HCT116 (cell line): ENCODE measurements around the gene DEF6. TPM values are rescaled to one million over a fixed set of nuclear protein-coding genes. Genes with fewer than 3 reads are reported as not detected.

ENCODE experiments used
- ATAC-seq: fragments of 200-7000 bp; cut with Tn5 transposase; 2 replicates; pipeline ENCODE4 v1.9.1; 2020; ENCODE audit warnings: mild to moderate bottlenecking, moderate library complexity
- BruUV-seq: library from RNA; stranded (reverse); fragments of 400-500 nt; replicated peaks from 2 replicates; lab custom pipeline; 2021; lab: Mats Ljungman, UMichigan
- CTCF ChIA-PET: fragments of 300-600 bp; sonication (Branson Sonifier 250); formaldehyde crosslinking; loops from one replicate; lab custom pipeline; 2021; ENCODE audit warnings: antibody characterized with exemption; lab: Charles Lee
- POLR2A ChIA-PET: fragments of 300-600, 350-600 bp; sonication (Branson Sonifier 250); formaldehyde crosslinking; loops from one replicate; lab custom pipeline; 2021; ENCODE audit warnings: antibody characterized with exemption; lab: Charles Lee
- RAD21 ChIA-PET, 2 experiments: fragments of 300-600 bp; sonication (Branson Sonifier 250); formaldehyde crosslinking; loops; one replicate each; lab custom pipeline; 2023; ENCODE audit warnings: low total read pairs in 2 of 2; ENCODE audit not compliant: uncharacterized antibody in 2 of 2, unreplicated experiment in 2 of 2, low non-redundant PET in 1 of 2; lab: Charles Lee
- DNase-seq: peaks from one replicate; pipeline ENCODE4 v3.0.0-alpha.2; 2010; ENCODE audit warnings: low read depth, low spot score
- H2AFZ ChIP-seq: fragments of 200-600 bp; shearing (Covaris generic), sonication (generic); 2 replicates; pipeline ENCODE4 v1.6.1; 2017; ENCODE audit warnings: low read depth, mixed run types, mixed read lengths, antibody characterized with exemption, low read length; ENCODE audit not compliant: poor library complexity, severe bottlenecking
- H3K27ac ChIP-seq: 2 replicates; pipeline ENCODE4 v1.5.1; 2012; ENCODE audit warnings: low read depth, low read length
- H3K27me3 ChIP-seq: fragments of 200-600 bp; sonication (generic); 2 replicates; pipeline ENCODE4 v1.6.1; 2016; ENCODE audit warnings: mixed run types, low read length, mixed read lengths; ENCODE audit not compliant: insufficient read depth
- H3K36me3 ChIP-seq, 2 experiments: fragments of 200-500 bp in 1 of 2; fragments of 200-600 bp in 1 of 2; sonication (Bioruptor generic) in 1 of 2; sonication (generic) in 1 of 2; 2 replicates each; pipeline versions ENCODE4 v1.5.1 to v1.6.1; 2014 to 2016; ENCODE audit warnings: low read length in 2 of 2, inconsistent platforms in 1 of 2, mixed read lengths in 1 of 2, mixed run types in 1 of 2; ENCODE audit not compliant: insufficient read depth in 2 of 2, control insufficient read depth in 1 of 2
- H3K4me1 ChIP-seq, 2 experiments: fragments of 200-600 bp in 1 of 2; sonication (generic) in 1 of 2; 2 replicates each; pipeline versions ENCODE4 v1.5.1 to v1.6.1; 2012 to 2017; ENCODE audit warnings: low read length in 2 of 2, inconsistent platforms in 1 of 2, mild to moderate bottlenecking in 1 of 2, mixed read lengths in 1 of 2, mixed run types in 1 of 2, moderate library complexity in 1 of 2; ENCODE audit not compliant: insufficient read depth in 2 of 2, control insufficient read depth in 1 of 2
- H3K4me2 ChIP-seq: fragments of 200-600 bp; sonication (generic); 2 replicates; pipeline ENCODE4 v1.6.1; 2017; ENCODE audit warnings: mixed run types, low read length, mixed read lengths
- H3K4me3 ChIP-seq, 2 experiments: fragments of 200-600 bp in 1 of 2; sonication (generic) in 1 of 2; replicated peaks in 1 of 2; 2 replicates each; pipeline ENCODE4 v1.5.1; 2011 to 2016; ENCODE audit warnings: low read length in 2 of 2, control low read depth in 1 of 2, low read depth in 1 of 2, mild to moderate bottlenecking in 1 of 2, mixed read lengths in 1 of 2, mixed run types in 1 of 2
- H3K79me2 ChIP-seq: fragments of 200-600 bp; sonication (generic); 2 replicates; pipeline ENCODE4 v1.6.1; 2017; ENCODE audit warnings: mild to moderate bottlenecking, mixed run types, low read length, moderate library complexity, mixed read lengths; ENCODE audit not compliant: insufficient read depth
- H3K9ac ChIP-seq: fragments of 200-600 bp; sonication (generic); 2 replicates; pipeline ENCODE4 v1.6.1; 2016; ENCODE audit warnings: low read length, mixed read lengths
- H3K9me2 ChIP-seq: fragments of 200-600 bp; sonication (generic), shearing (Covaris generic); 2 replicates; pipeline ENCODE4 v1.6.1; 2017; ENCODE audit warnings: mixed run types, mild to moderate bottlenecking, moderate library complexity; ENCODE audit not compliant: insufficient read depth
- H3K9me3 ChIP-seq, 2 experiments: fragments of 200-500 bp in 1 of 2; fragments of 200-600 bp in 1 of 2; sonication (Bioruptor generic) in 1 of 2; sonication (generic) in 1 of 2; 2 replicates each; pipeline ENCODE4 v1.6.1; 2014 to 2017; ENCODE audit warnings: low read length in 2 of 2, mixed read lengths in 2 of 2, inconsistent platforms in 1 of 2, low read depth in 1 of 2, mild to moderate bottlenecking in 1 of 2, mixed run types in 1 of 2, moderate library complexity in 1 of 2; ENCODE audit not compliant: control insufficient read depth in 1 of 2, insufficient read depth in 1 of 2
- H4K20me1 ChIP-seq: fragments of 200-600 bp; sonication (generic), shearing (Covaris generic); 2 replicates; pipeline ENCODE4 v1.6.1; 2017; ENCODE audit warnings: mixed run types, mild to moderate bottlenecking, moderate library complexity; ENCODE audit not compliant: insufficient read depth
- CEBPB ChIP-seq: IDR thresholded peaks from 2 replicates; pipeline ENCODE4 v1.6.1; 2012; ENCODE audit warnings: low read depth
- CTCF ChIP-seq, 3 experiments: fragments of 200-600 bp in 1 of 3; sonication (generic) in 1 of 3; IDR thresholded peaks in 2 of 3; conservative IDR thresholded peaks in 1 of 3; 2 replicates each; pipeline ENCODE4 v1.5.1; 2012 to 2017; ENCODE audit warnings: low read depth in 2 of 3, low read length in 2 of 3, antibody characterized with exemption in 1 of 3, borderline replicate concordance in 1 of 3, control low read depth in 1 of 3, mild to moderate bottlenecking in 1 of 3, mixed read lengths in 1 of 3, mixed run types in 1 of 3, moderate library complexity in 1 of 3; ENCODE audit not compliant: insufficient read depth in 1 of 3
- ELF1 ChIP-seq: IDR thresholded peaks from 2 replicates; pipeline ENCODE4 v1.6.1; 2012; ENCODE audit warnings: low read depth, borderline replicate concordance
- EZH2phosphoT487 ChIP-seq: fragments of 200-600 bp; IDR thresholded peaks from 2 replicates; pipeline ENCODE4 v1.6.1; 2018; ENCODE audit warnings: antibody characterized with exemption, borderline replicate concordance
- FOSL1 ChIP-seq: IDR thresholded peaks from 2 replicates; pipeline ENCODE4 v1.6.1; 2012; ENCODE audit warnings: low read depth
- JUND ChIP-seq: IDR thresholded peaks from 2 replicates; pipeline ENCODE4 v1.6.1; 2012
- POLR2A ChIP-seq: IDR thresholded peaks from 2 replicates; pipeline ENCODE4 v1.7.0; 2011; ENCODE audit warnings: borderline replicate concordance; ENCODE audit not compliant: insufficient read depth, insufficient read length; ENCODE audit errors: extremely low read depth
- POLR2AphosphoS5 ChIP-seq: IDR thresholded peaks from 2 replicates; pipeline ENCODE4 v1.6.1; 2011; ENCODE audit warnings: mild to moderate bottlenecking, low read depth, low read length, moderate library complexity
- SRF ChIP-seq: IDR thresholded peaks from 2 replicates; pipeline ENCODE4 v1.6.1; 2012; ENCODE audit warnings: low read depth
- intact Hi-C: fragments of 100-400 bp; cut with micrococcal nuclease; formaldehyde crosslinking; loops from 2 replicates; pipeline ENCODE4 v1.10.0; 2022
- total RNA-seq: library from RNA; stranded (reverse); gene quantifications from one replicate; pipeline ENCODE4 v1.2.1, GENCODE V29; 2021; ENCODE audit not compliant: unreplicated experiment
- TF ChIP-seq, protein P1 (sequence below): IDR thresholded peaks from 2 replicates; pipeline ENCODE4 v1.6.1; 2012; ENCODE audit warnings: low read depth

Gene DEF6
- total RNA-seq, 1 experiment from 2014 or later = 40.4 TPM

GRCh38 chr6:35343835-35344550 is 46.4 kb downstream of the DEF6 start:
- Histone ChIP-seq H2AFZ (no peak overlapping the region), H3K27ac (no peak overlapping the region), H3K4me3 (peak overlapping the region; percentile 79 to 90), H3K9me3 (no peaks in the 10 kb centered on the region), H3K79me2 (peaks cover 55% of the 10 kb centered on the region), H3K4me1 (peaks cover 16 to 27% of the 10 kb centered on the region in 2 experiments; a peak in 3 of 4 replicates), H3K27me3 (no peaks in the 10 kb centered on the region), H3K36me3 (peaks cover 7 to 23% of the 10 kb centered on the region in 2 experiments; a peak in 3 of 4 replicates), H3K9me2 (no peaks in the 10 kb centered on the region), H3K9ac (peak overlapping the region; percentile 93), H4K20me1 (no peaks in the 10 kb centered on the region), H3K4me2 (peak overlapping the region; percentile 91)
- no TSS peak for BruUV-seq
- intact Hi-C loops = loop anchor here (2.0 to 5.0 kb wide), 2 partner anchors 47 to 58 kb away; partner anchors contain the start of gene DEF6
- ChIA-PET RAD21 (no interaction called here), POLR2A (interaction anchor here (0.6 kb wide), 1 partner anchor 1100 kb away, joined by 3 read pairs; no protein-coding TSS in a partner anchor), CTCF (interaction anchor here (1.9 kb wide), 1 partner anchor 106 kb away, joined by 9 read pairs; no protein-coding TSS in a partner anchor)
- no peak for ATAC-seq
- DNase-seq = no peak
- TF ChIP-seq CEBPB = no peak
- TF ChIP-seq CTCF (IDR thresholded peaks at IDR 0.05 in 2 of 3, conservative IDR thresholded peaks at IDR 0.05 in 1 of 3; ENCODE audit: borderline replicate concordance in 1 of 3, insufficient read depth in 1 of 3, low read depth in 2 of 3, low read length in 2 of 3) = no peak
- no peak for TF ChIP-seq FOSL1
- TF ChIP-seq JUND = no peak
- TF ChIP-seq SRF = no peak
- no peak for TF ChIP-seq EZH2phosphoT487
- no peak for TF ChIP-seq POLR2A
- TF ChIP-seq, protein P1, sequence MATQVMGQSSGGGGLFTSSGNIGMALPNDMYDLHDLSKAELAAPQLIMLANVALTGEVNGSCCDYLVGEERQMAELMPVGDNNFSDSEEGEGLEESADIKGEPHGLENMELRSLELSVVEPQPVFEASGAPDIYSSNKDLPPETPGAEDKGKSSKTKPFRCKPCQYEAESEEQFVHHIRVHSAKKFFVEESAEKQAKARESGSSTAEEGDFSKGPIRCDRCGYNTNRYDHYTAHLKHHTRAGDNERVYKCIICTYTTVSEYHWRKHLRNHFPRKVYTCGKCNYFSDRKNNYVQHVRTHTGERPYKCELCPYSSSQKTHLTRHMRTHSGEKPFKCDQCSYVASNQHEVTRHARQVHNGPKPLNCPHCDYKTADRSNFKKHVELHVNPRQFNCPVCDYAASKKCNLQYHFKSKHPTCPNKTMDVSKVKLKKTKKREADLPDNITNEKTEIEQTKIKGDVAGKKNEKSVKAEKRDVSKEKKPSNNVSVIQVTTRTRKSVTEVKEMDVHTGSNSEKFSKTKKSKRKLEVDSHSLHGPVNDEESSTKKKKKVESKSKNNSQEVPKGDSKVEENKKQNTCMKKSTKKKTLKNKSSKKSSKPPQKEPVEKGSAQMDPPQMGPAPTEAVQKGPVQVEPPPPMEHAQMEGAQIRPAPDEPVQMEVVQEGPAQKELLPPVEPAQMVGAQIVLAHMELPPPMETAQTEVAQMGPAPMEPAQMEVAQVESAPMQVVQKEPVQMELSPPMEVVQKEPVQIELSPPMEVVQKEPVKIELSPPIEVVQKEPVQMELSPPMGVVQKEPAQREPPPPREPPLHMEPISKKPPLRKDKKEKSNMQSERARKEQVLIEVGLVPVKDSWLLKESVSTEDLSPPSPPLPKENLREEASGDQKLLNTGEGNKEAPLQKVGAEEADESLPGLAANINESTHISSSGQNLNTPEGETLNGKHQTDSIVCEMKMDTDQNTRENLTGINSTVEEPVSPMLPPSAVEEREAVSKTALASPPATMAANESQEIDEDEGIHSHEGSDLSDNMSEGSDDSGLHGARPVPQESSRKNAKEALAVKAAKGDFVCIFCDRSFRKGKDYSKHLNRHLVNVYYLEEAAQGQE = no peak
- no peak for TF ChIP-seq ELF1
- TF ChIP-seq POLR2AphosphoS5 = no peak
